ENCODE data around the gene KCTD5.

The KCTD5 gene

GRCh38 chr16:2708955-2709587 is 26.7 kb downstream of the KCTD5 start:
- Histone ChIP-seq H3K9me3 (ENCODE audit: insufficient read depth, low read length) (no peaks in the 10 kb centered on the region), H3K9me2 (replicated peaks; ENCODE audit: insufficient read depth, low read length) (no peaks in the 10 kb centered on the region), H3F3A (ENCODE audit: insufficient read depth) (no peaks in the 10 kb centered on the region), H3K27ac (ENCODE audit: low read depth, low read length) (no peak overlapping the region), H3K36me3 (ENCODE audit: low read length) (no peaks in the 10 kb centered on the region), H2AFZ (ENCODE audit: low read depth, low read length, severe bottlenecking) (no peak overlapping the region), H3K4me2 (ENCODE audit: low read depth, low read length, poor library complexity, severe bottlenecking) (no peak overlapping the region), H3K27me3 (ENCODE audit: low read length) (no peaks in the 10 kb centered on the region), H3K9ac (ENCODE audit: low read length) (no peak overlapping the region), H3K79me2 (ENCODE audit: insufficient read depth, low read length) (no peaks in the 10 kb centered on the region), H4K20me1 (ENCODE audit: low read depth, low read length) (no peaks in the 10 kb centered on the region), H3K4me3 (ENCODE audit: insufficient read depth, low read length, poor library complexity, severe bottlenecking) (no peak overlapping the region)
- no peak for TF ChIP-seq CTCF (IDR thresholded peaks at IDR 0.05; ENCODE audit: insufficient read depth, low read length, poor library complexity, severe bottlenecking)

DNA sequence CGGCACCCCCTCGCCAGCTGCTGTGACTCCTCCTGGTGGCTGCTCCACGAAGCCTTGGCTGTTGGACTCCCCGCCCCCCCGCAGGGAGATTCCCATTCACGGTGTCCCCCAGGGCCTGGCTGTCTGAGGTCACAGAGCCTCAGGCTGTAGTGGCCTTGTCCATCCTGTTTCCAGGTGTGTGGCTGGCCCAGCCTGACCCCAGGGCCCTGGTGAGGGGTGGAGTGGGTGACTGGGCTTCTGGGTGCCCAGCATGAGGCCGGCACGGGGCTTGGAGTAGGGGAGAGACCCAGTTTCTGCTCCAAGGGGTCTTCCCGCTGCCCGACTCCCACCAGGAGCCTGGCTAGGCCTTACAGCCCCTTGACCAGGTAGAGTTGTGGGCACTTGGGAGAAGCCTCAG is 27.3 kb downstream of the KCTD5 start:
- no peak overlapping the region for H3K27ac ChIP-seq (ENCODE audit: low read depth, low read length)
- H3K27me3 ChIP-seq (ENCODE audit: low read length): no peaks in the 10 kb centered on the region
- H3K9me3 ChIP-seq (ENCODE audit: insufficient read depth, low read length): no peaks in the 10 kb centered on the region
- no peak overlapping the region for H2AFZ ChIP-seq (ENCODE audit: low read depth, low read length, severe bottlenecking)
- H3K9me2 ChIP-seq (replicated peaks; ENCODE audit: insufficient read depth, low read length): no peaks in the 10 kb centered on the region
- H3K36me3 ChIP-seq (ENCODE audit: low read length): no peaks in the 10 kb centered on the region
- H3K79me2 ChIP-seq (ENCODE audit: insufficient read depth, low read length): no peaks in the 10 kb centered on the region
- TF ChIP-seq CTCF (IDR thresholded peaks at IDR 0.05; ENCODE audit: insufficient read depth, low read length, poor library complexity, severe bottlenecking) (no peak), EZH2phosphoT487 (conservative IDR thresholded peaks at IDR 0.05; ENCODE audit: low read length) (no peak)
- no peaks in the 10 kb centered on the region for H3F3A ChIP-seq (ENCODE audit: insufficient read depth)
- H4K20me1 ChIP-seq (ENCODE audit: low read depth, low read length): no peaks in the 10 kb centered on the region
- no peak overlapping the region for H3K4me2 ChIP-seq (ENCODE audit: low read depth, low read length, poor library complexity, severe bottlenecking)
- H3K4me3 ChIP-seq (ENCODE audit: insufficient read depth, low read length, poor library complexity, severe bottlenecking): no peak overlapping the region
- H3K9ac ChIP-seq (ENCODE audit: low read length): no peak overlapping the region

- Histone ChIP-seq H3K4me3 (ENCODE audit: insufficient read depth, low read length, poor library complexity, severe bottlenecking) (no peak overlapping the region), H3K9me2 (replicated peaks; ENCODE audit: insufficient read depth, low read length) (no peaks in the 10 kb centered on the region), H3K27me3 (ENCODE audit: low read length) (no peaks in the 10 kb centered on the region), H3K9ac (ENCODE audit: low read length) (no peak overlapping the region), H3F3A (ENCODE audit: insufficient read depth) (no peaks in the 10 kb centered on the region), H3K4me2 (ENCODE audit: low read depth, low read length, poor library complexity, severe bottlenecking) (no peak overlapping the region), H3K79me2 (ENCODE audit: insufficient read depth, low read length) (no peaks in the 10 kb centered on the region), H3K27ac (ENCODE audit: low read depth, low read length) (no peak overlapping the region), H3K9me3 (ENCODE audit: insufficient read depth, low read length) (no peaks in the 10 kb centered on the region), H3K36me3 (ENCODE audit: low read length) (no peaks in the 10 kb centered on the region), H4K20me1 (ENCODE audit: low read depth, low read length) (no peaks in the 10 kb centered on the region), H2AFZ (ENCODE audit: low read depth, low read length, severe bottlenecking) (no peak overlapping the region)
- TF ChIP-seq CTCF (IDR thresholded peaks at IDR 0.05; ENCODE audit: insufficient read depth, low read length, poor library complexity, severe bottlenecking) (no peak), EZH2phosphoT487 (conservative IDR thresholded peaks at IDR 0.05; ENCODE audit: low read length) (no peak)
Measured at GRCh38 chr16:2710021-2710710, 27.8 kb downstream of the KCTD5 start.

Measured in SU-DHL-6 (cell line).